Limb (tissue), 2 donors: ENCODE data around the gene SAMD4B.
"Not testable (repeated sequence)": the region's sequence is repeated elsewhere in the genome, so short reads cannot be mapped to it uniquely, and the experiment has no call there.

Source experiments
- DNase-seq, 2 donors: peaks; one replicate each; pipeline ENCODE4 v3.0.0-alpha.2; 2016; ENCODE audit errors: extremely low spot score in 2 of 2

SAMD4B gene, protein sequence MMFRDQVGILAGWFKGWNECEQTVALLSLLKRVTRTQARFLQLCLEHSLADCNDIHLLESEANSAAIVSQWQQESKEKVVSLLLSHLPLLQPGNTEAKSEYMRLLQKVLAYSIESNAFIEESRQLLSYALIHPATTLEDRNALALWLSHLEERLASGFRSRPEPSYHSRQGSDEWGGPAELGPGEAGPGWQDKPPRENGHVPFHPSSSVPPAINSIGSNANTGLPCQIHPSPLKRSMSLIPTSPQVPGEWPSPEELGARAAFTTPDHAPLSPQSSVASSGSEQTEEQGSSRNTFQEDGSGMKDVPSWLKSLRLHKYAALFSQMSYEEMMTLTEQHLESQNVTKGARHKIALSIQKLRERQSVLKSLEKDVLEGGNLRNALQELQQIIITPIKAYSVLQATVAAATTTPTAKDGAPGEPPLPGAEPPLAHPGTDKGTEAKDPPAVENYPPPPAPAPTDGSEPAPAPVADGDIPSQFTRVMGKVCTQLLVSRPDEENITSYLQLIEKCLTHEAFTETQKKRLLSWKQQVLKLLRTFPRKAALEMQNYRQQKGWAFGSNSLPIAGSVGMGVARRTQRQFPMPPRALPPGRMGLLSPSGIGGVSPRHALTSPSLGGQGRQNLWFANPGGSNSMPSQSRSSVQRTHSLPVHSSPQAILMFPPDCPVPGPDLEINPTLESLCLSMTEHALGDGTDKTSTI

DNA sequence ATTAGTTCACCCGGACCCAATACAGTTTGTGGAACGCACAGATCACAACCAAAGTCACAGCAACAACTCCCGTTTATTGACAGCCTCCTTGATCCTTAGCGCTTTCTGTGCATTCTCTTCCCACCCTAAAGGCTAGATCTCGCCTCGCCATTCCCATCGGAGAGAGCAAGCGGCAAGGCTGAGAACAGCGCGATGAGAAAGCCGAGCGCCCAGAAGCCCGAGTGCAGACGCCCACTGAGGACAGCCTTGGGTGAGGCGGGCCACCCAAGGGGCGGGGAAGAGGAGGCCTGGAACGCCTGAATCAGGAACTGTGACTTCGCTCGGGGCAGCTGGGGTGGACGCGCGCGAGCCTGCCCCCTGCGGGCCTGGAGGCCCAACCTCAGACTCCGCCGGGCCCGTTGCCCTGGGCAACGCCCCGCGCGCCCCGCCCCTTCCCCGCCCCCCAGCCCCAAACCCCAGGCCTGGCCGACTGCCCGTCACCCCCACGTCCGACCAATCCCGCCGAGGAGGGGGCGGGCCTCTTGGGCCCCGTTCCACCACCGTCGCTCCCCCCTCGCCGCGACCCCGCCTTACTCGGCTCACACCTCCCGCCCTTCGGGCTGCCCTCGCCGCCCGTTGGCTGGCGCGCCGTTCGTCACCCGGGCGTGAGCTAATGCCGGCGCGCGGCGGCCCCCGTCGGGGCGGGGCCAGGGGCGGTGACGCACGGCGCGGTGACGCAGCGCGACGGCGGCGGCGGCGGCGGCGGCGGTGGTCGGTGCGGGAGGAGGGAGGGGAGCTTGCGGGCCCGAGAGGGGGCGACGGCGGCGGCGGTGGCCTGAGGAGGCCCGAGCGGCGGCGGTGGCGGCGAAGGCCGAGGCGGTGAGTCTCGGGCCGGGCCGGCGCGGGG lies at the start of gene SAMD4B:
SAMD4B (plus strand) TSS at position 703 of the 886 bp plus-strand sequence. CDS start 14,473 bp downstream, outside the sequence.
- DNase-seq, result peak; percentile 98 to 100

GRCh38 chr19:39293394-39293793 lies 48.8 kb upstream of the SAMD4B start:
- no peak for DNase-seq

DNA sequence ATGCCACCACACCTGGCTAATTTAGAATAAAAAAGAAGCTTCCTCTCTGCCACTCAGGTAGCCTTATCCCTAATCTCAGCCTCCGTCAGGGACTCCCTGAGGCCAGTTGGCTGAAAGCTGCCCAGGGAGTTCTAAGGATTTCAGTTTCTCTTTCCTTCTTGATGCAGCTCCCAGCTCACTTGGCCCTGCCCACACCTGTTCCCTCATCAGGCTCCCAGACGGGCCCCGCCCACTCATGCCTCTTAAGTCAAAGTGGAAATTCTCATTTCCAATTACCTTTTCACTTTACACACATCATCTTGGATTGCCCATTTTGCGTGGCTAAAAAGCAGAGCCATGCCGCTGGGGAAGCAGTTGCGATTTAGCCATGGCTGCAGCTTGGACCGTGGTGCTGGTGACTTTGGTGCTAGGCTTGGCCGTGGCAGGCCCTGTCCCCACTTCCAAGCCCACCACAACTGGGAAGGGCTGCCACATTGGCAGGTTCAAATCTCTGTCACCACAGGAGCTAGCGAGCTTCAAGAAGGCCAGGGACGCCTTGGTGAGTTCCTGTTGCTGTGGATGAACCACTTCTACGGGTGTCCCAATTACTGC lies 46.1 kb upstream of the SAMD4B start, which contains the start of gene IFNL1:
IFNL1 (plus strand) TSS at position 353 of the 591 bp plus-strand sequence; CDS start at position 368, 15 bp downstream.
- no peak for DNase-seq

DNA sequence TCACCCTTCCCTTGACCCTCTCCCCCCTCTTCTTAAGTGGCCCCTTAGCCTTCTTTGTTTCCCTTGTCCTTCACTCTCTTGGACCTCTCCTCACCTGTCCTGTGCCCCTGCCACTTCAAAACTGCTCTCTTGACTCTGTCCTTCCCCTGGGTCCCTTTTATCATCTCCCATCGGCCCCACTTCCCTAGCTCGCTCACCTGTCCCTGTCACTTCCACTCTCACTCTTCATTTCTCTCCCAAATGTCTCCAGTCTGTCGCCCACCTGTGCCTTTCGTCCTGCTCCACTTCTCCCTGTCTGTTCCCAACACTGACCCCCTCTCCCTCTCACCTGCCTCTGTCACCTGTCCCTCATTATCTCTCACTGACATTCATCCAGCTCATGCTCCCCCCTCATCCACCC lies 45.3 kb upstream of the SAMD4B start:
- no peak for DNase-seq

GRCh38 chr19:39297931-39298634 lies 44.1 kb upstream of the SAMD4B start:
- DNase-seq, result no peak

- no peak for DNase-seq
Measured at GRCh38 chr19:39299404-39299803, 42.8 kb upstream of the SAMD4B start.

DNA sequence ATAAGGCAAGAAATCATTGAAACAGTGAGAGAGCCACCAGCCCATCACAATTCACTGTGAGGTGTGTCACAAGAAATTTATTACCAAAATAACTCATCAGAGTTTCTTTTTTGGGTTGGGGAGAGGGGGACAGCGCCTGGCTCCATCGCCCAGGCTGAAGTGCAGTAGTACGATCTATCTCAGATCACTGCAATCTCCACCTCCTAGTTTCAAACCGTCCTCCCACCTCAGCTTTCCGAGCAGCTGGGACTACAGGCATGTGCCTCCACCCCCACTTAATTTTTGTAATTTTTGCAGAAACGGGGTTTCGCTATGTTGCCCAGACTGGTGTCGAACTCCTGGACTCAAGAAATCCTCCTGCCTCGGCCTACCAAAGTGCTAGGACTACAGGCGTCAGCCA lies 42.4 kb upstream of the SAMD4B start:
- DNase-seq, result no peak

DNA sequence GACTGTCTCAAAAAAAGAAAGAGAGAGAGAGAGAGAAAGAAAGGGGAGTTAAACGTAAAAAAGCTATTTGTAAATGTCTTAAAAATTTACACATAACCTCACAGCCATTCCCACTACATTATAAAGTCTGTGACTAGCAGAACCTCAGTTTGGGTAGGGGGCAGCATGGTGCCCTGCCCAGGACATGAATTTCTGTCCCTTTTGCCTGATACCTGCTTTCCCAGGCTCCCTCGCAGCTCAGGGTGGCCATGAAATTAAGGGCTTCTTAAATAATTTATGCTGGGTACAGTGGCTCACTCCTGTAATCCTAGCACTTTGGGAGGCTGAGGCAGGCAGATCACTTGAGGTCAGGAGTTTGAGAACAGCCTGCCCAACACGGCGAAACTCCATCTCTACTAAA lies 41.2 kb upstream of the SAMD4B start:
- no peak for DNase-seq

GRCh38 chr19:39301562-39301961 lies 40.7 kb upstream of the SAMD4B start:
- no peak for DNase-seq

DNA sequence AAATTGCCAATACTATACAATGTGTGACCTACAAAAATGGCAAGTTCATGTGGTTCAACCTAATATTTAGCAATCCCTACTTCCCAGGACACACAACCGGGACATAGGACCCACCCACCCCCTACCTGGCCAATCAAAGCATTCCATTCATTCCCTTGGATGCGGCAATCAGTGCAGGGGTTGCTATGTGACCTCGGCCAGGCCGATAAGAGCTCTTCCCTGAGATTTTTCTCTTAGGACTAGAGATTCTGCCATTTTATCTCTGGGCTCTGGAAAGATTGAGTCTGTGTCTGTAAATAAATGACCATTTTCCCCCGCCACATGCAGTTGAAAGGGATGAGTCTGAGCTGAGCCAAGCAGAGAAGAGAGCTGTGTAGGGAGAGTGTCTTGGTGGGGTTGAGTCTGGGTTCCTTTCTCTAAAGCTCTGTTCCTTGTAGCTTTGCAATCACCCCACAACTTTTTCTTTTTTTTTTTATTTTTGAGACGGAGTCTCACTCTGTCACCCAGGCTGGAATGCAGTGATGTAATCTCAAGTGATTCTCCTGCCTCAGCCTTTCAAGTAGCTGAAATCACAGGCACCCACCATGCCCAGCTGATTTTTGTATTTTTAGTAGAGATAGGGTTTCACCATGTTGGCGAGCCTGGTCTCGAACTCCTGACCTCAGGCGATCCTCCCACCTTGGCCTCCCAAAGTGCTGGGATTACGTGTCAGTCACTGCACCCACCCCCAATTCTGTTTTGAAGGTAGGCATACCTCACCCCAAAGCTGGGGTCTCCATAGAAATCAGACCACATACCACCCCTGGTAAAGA lies 38.6 kb upstream of the SAMD4B start:
- DNase-seq, result no peak

- no peak for DNase-seq
Measured at GRCh38 chr19:39304185-39304513, 38.1 kb upstream of the SAMD4B start.

- DNase-seq, result no peak
Measured at GRCh38 chr19:39304701-39305571, 37.3 kb upstream of the SAMD4B start.

DNA sequence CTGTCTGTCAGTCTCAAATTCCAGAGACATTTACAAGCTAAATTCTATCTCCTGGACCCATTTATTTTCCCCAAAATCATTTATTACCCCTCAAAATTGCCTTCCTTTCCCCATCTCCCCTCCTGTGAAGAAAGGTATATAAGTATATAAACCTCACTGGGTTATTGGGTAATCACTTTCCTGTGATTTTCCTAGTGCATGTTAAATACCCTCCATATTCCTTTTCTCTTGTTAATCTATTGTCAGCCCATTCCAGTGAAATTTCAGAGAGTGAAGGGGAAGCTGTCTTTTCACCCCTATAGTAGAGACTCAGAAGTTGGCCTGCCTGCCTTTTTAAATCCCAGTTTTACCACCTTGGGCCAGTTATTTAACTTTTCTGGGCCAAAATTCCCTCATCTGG lies 36.1 kb upstream of the SAMD4B start:
- DNase-seq, result no peak

DNA sequence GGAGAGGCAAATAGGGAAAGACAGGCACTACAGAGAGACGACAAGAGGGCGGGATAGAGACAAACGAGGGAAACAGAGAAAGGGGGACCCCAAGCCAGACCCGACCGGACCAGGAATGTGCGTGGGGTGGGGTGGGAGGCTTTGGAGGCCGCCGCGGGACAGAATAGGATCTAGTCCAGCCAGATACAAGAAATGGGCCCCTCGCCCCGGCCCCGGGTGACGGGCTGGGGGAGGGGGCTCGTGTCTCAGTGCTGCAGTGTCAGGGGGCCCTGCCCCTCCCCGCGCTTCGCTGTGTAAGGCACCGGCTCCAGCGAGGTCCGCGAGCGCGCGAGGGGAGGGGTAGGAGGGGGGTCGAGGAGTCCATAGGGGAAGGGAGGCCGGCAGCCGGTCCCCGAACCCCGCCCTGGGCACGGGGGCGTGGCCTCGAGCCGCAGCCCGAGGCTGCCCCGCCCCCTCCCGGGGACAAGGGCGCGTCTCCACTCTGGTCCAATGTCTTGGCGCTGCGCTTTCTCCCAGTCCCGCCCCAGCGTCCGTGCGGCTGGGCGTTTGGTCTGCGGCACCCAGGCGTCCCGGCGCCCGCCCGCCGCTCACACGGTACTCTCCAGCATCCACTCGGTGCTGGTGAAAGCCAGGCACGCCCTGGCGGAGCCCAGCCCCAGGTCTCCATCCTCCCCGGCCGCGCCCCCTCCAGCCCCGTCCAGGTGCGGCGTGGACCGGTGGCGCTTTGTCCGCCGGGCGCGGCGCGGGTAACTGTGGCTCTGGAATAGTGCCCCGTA lies 35.0 kb upstream of the SAMD4B start:
- peak in 1 of 2 donors; percentile 59 for DNase-seq

DNA sequence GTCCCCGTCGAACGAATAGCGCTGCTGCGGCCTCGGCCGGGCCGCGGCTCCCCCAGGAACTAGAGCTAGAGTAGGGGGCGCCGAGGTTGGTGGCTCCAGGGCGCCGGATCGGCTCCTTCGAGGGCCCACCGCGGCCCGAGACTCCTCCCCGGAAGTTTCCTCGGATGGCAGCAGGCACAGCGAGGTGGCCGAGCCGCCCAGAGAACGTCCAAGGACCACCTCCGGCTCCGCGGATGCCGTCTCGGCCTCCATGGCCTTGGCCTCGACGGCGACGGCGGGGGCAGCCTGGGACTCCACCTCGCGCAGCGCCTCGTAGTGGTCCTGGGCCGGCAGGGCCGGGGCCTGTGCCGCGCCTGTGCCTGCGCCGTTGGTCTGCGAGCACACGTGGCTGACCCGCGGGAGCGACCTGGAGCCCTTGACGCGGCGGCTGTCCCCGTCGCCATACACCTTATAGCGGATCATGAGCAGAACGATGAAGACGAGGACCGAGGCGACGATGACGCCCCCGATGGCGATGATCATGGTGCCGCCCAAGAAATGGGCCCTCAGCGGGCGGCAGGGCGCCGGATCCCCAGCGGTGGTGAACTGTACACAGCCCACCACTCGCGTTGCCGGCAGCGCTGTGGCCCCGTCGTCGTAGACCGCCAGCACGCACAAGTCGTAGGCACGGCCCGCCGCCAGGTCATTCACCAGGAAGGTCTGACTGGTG lies 34.2 kb upstream of the SAMD4B start:
- no peak for DNase-seq

GRCh38 chr19:39308531-39309304 lies 33.5 kb upstream of the SAMD4B start:
- no peak for DNase-seq

DNA sequence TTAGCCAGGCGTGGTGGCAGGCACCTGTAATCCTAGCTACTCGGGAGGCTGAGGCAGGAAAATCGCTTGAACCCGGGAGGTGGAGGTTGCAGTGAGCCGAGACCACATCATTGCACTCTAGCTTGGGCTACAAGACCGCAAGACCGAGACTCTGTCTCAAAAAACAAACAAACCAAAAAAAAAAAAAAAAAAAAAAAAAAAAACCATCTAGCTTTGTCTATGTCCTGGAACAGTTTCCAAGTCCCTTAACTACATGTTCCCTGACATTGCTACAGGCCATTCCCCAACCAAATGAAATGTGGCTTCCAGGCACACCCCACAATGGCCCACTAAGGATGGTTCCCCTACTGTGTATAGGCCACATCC lies 32.9 kb upstream of the SAMD4B start:
- not testable (repeated sequence) for DNase-seq
